HG03095 (cell line): ENCODE data around the gene SSTR4.

ENCODE experiments used
- ATAC-seq: cut with Tn5 transposase; IDR thresholded peaks from one replicate; pipeline ENCODE4 v1.9.1; 2021; ENCODE audit warnings: moderate library complexity; ENCODE audit not compliant: unreplicated experiment

Gene SSTR4

GRCh38 chr20:23039885-23040508, 4.9 kb downstream of the SSTR4 start:
- ATAC-seq = no peak

GRCh38 chr20:23042270-23042669, 7.2 kb downstream of the SSTR4 start:
- ATAC-seq = no peak

GRCh38 chr20:23043376-23043775, 8.3 kb downstream of the SSTR4 start:
- no peak for ATAC-seq

GRCh38 chr20:23046431-23046830, 11.3 kb downstream of the SSTR4 start:
- ATAC-seq = no peak

- no peak for ATAC-seq
These were observed 12.1 kb downstream of the SSTR4 start for GRCh38 chr20:23047001-23047737.

- no peak for ATAC-seq
These were observed 12.7 kb downstream of the SSTR4 start for GRCh38 chr20:23047738-23048214.

GRCh38 chr20:23048283-23049200, 13.4 kb downstream of the SSTR4 start:
- no peak for ATAC-seq

GRCh38 chr20:23049201-23050075, 14.3 kb downstream of the SSTR4 start, which contains the start of gene THBD:
Gene THBD, minus strand, starts transcription at chr20:23049672. Its CDS starts 168 bp downstream, at chr20:23049504.
- ATAC-seq = no peak

GRCh38 chr20:23050076-23050838, 15.1 kb downstream of the SSTR4 start:
- ATAC-seq = no peak

GRCh38 chr20:23050847-23051627, 15.9 kb downstream of the SSTR4 start:
- no peak for ATAC-seq

- no peak for ATAC-seq
These were observed 17.8 kb downstream of the SSTR4 start for GRCh38 chr20:23052904-23053303.

GRCh38 chr20:23058240-23058639, 23.1 kb downstream of the SSTR4 start:
- ATAC-seq = no peak

GRCh38 chr20:23059001-23059400, 23.9 kb downstream of the SSTR4 start:
- no peak for ATAC-seq

- ATAC-seq = no peak
These were observed 24.7 kb downstream of the SSTR4 start for GRCh38 chr20:23059846-23060245.

- ATAC-seq = no peak
These were observed 25.5 kb downstream of the SSTR4 start for GRCh38 chr20:23060629-23061028.

GRCh38 chr20:23061262-23061661, 26.1 kb downstream of the SSTR4 start:
- no peak for ATAC-seq

GRCh38 chr20:23061734-23062561, 26.8 kb downstream of the SSTR4 start:
- no peak for ATAC-seq

GRCh38 chr20:23062632-23063031, 27.5 kb downstream of the SSTR4 start:
- ATAC-seq = no peak
